Mesodermal cell (in vitro differentiated cells): Measurements from ENCODE around the gene RBM28.

Experiments used
- H3K27ac ChIP-seq: 2 replicates; pipeline ENCODE4 v1.7.0; 2013; ENCODE audit warnings: mild to moderate bottlenecking, low read depth, low read length, moderate library complexity; ENCODE audit not compliant: severe bottlenecking
- H3K36me3 ChIP-seq: 2 replicates; pipeline ENCODE4 v1.7.1; 2013; ENCODE audit warnings: mild to moderate bottlenecking, low read length, moderate library complexity; ENCODE audit not compliant: control insufficient read depth, insufficient read depth
- H3K4me1 ChIP-seq: one replicate; pipeline ENCODE4 v1.7.1; 2013; ENCODE audit warnings: mild to moderate bottlenecking, low read length; ENCODE audit not compliant: insufficient read depth, control insufficient read depth, poor library complexity, severe bottlenecking
- H3K4me3 ChIP-seq: 2 replicates; pipeline ENCODE4 v1.7.0; 2013; ENCODE audit warnings: low read length, control low read depth, mild to moderate bottlenecking; ENCODE audit not compliant: insufficient read depth, poor library complexity, severe bottlenecking; ENCODE audit errors: extremely low read depth
- H3K9me3 ChIP-seq: 2 replicates; pipeline ENCODE4 v1.7.1; 2013; ENCODE audit warnings: mild to moderate bottlenecking, low read length, moderate library complexity; ENCODE audit not compliant: control insufficient read depth
- WGBS, 2 experiments: methylation state at CpG; one replicate each; pipeline ENCODE4 v1.1.5; 2013; ENCODE audit warnings: missing lambda C conversion rate in 2 of 2; ENCODE audit not compliant: insufficient coverage in 2 of 2; 5-methylcytosine and 5-hydroxymethylcytosine counted together

Gene RBM28

GRCh38 chr7:128385988-128386925 lies 42.5 kb upstream of the RBM28 start:
- 67 to 80% methylated on average over 2 to 4 of the region's 4 CpGs for WGBS, 2 experiments
- H3K9me3 ChIP-seq = no peaks in the 10 kb centered on the region
- no peaks in the 10 kb centered on the region for H3K36me3 ChIP-seq
- H3K4me1 ChIP-seq = no peaks in the 10 kb centered on the region
- H3K27ac ChIP-seq = no peak overlapping the region
- H3K4me3 ChIP-seq = no peak overlapping the region

- no peak overlapping the region for H3K4me3 ChIP-seq
- no peaks in the 10 kb centered on the region for H3K36me3 ChIP-seq
- H3K4me1 ChIP-seq = no peaks in the 10 kb centered on the region
- H3K9me3 ChIP-seq = no peaks in the 10 kb centered on the region
- no peak overlapping the region for H3K27ac ChIP-seq
- 96 to 100% methylated on average over 4 of the region's 7 CpGs for WGBS, 2 experiments
Measured at GRCh38 chr7:128384726-128385125, 41.0 kb upstream of the RBM28 start.

GRCh38 chr7:128383776-128384175 lies 40.1 kb upstream of the RBM28 start:
- Histone ChIP-seq H3K36me3 (no peaks in the 10 kb centered on the region), H3K9me3 (no peaks in the 10 kb centered on the region), H3K27ac (no peak overlapping the region), H3K4me1 (no peaks in the 10 kb centered on the region), H3K4me3 (no peak overlapping the region)
- 40% methylated on average over 1 of the region's 3 CpGs; no CpG with 5 or more reads in 1 of the 2 experiments for WGBS, 2 experiments

GRCh38 chr7:128381161-128381821 lies 37.6 kb upstream of the RBM28 start:
- H3K27ac ChIP-seq = no peak overlapping the region
- WGBS, 2 experiments = 66 to 74% methylated on average over 9 to 15 of the region's 19 CpGs
- H3K36me3 ChIP-seq = no peaks in the 10 kb centered on the region
- no peaks in the 10 kb centered on the region for H3K4me1 ChIP-seq
- no peaks in the 10 kb centered on the region for H3K9me3 ChIP-seq
- H3K4me3 ChIP-seq = no peak overlapping the region

GRCh38 chr7:128380483-128381106 lies 36.9 kb upstream of the RBM28 start:
- 100% methylated on average over 1 to 2 of the region's 3 CpGs for WGBS, 2 experiments
- H3K27ac ChIP-seq = no peak overlapping the region
- no peaks in the 10 kb centered on the region for H3K4me1 ChIP-seq
- no peaks in the 10 kb centered on the region for H3K9me3 ChIP-seq
- no peak overlapping the region for H3K4me3 ChIP-seq
- H3K36me3 ChIP-seq = no peaks in the 10 kb centered on the region

GRCh38 chr7:128379900-128380479 lies 36.3 kb upstream of the RBM28 start:
- no peaks in the 10 kb centered on the region for H3K4me1 ChIP-seq
- no peak overlapping the region for H3K27ac ChIP-seq
- 89 to 90% methylated on average over 4 to 5 of the region's 6 CpGs for WGBS, 2 experiments

GRCh38 chr7:128378637-128379036 lies 34.9 kb upstream of the RBM28 start:
- no peak overlapping the region for H3K4me3 ChIP-seq
- H3K36me3 ChIP-seq = no peaks in the 10 kb centered on the region
- H3K27ac ChIP-seq = peak overlapping the region; percentile 23
- 58 to 67% methylated on average over 1 of the region's 2 CpGs for WGBS, 2 experiments
- no peaks in the 10 kb centered on the region for H3K9me3 ChIP-seq
- no peaks in the 10 kb centered on the region for H3K4me1 ChIP-seq

More at GRCh38 chr7:128379900-128380479, 36.3 kb upstream of the RBM28 start:
- H3K9me3 ChIP-seq = no peaks in the 10 kb centered on the region
- no peak overlapping the region for H3K4me3 ChIP-seq
- H3K36me3 ChIP-seq = no peaks in the 10 kb centered on the region

- WGBS, 2 experiments = 83 to 89% methylated on average over 1 to 3 of the region's 3 CpGs
- Histone ChIP-seq H3K27ac (no peak overlapping the region), H3K4me3 (no peak overlapping the region), H3K36me3 (no peaks in the 10 kb centered on the region), H3K4me1 (no peaks in the 10 kb centered on the region), H3K9me3 (no peaks in the 10 kb centered on the region)
Measured at GRCh38 chr7:128376077-128376476, 32.4 kb upstream of the RBM28 start.

- H3K27ac ChIP-seq = no peak overlapping the region
- H3K4me1 ChIP-seq = no peaks in the 10 kb centered on the region
- WGBS, 2 experiments = 60 to 74% methylated on average over 1 of the region's 1 CpG
- H3K36me3 ChIP-seq = no peaks in the 10 kb centered on the region
- no peaks in the 10 kb centered on the region for H3K9me3 ChIP-seq
- no peak overlapping the region for H3K4me3 ChIP-seq
Measured at GRCh38 chr7:128374041-128374440, 30.3 kb upstream of the RBM28 start.

- Histone ChIP-seq H3K4me1 (no peaks in the 10 kb centered on the region), H3K36me3 (no peaks in the 10 kb centered on the region), H3K4me3 (no peak overlapping the region), H3K9me3 (no peaks in the 10 kb centered on the region), H3K27ac (no peak overlapping the region)
- WGBS, 2 experiments = 70 to 71% methylated on average over 1 to 2 of the region's 2 CpGs
Measured at GRCh38 chr7:128373606-128374005, 29.9 kb upstream of the RBM28 start.
